ENCODE data around the gene DHDH. TPM values are rescaled to one million over a fixed set of nuclear protein-coding genes. Genes with fewer than 3 reads are reported as not detected.

The DHDH gene
- total and polyA plus RNA-seq, 2 of the 13 experiments (the other 11 are each of a cell fraction or from before 2014, with no cell fraction given) = 0.13 to 0.91 TPM

GRCh38 chr19:48965040-48965805 lies 31.7 kb downstream of the DHDH start, which contains the start of gene FTL (continued):
- peak; percentile 99 for TF ChIP-seq POLR2AphosphoS5 (IDR thresholded peaks at IDR 0.05; ENCODE audit: low read depth, low read length)
- TF ChIP-seq ZNF292 (CRISPR knock-in tag; IDR thresholded peaks at IDR 0.05; ENCODE audit: borderline replicate concordance, low read depth) = no peak
- TF ChIP-seq FIP1L1 (IDR thresholded peaks at IDR 0.05; ENCODE audit: borderline replicate concordance, insufficient read depth, low read depth, low read length) = peak; percentile 90
- TF ChIP-seq RERE (CRISPR knock-in tag; IDR thresholded peaks at IDR 0.05; ENCODE audit: low read depth) = 0 out of 2 replicates have a peak, but pooled peaks have one; percentile 17
- peak; percentile 62; the same call in 1 of the 2 replicates for TF ChIP-seq FOXA3 (CRISPR knock-in tag; IDR thresholded peaks at IDR 0.05)
- peak; percentile 60; the same call in 1 of the 2 replicates for TF ChIP-seq RXRB (CRISPR knock-in tag; IDR thresholded peaks at IDR 0.05; ENCODE audit: borderline replicate concordance)
- TF ChIP-seq NFYC (CRISPR knock-in tag; IDR thresholded peaks at IDR 0.05) = peak; percentile 87
- TF ChIP-seq ZNF260 (CRISPR knock-in tag; IDR thresholded peaks at IDR 0.05; ENCODE audit: borderline replicate concordance, low read depth) = no peak
- TF ChIP-seq HNF4A (CRISPR knock-in tag; IDR thresholded peaks at IDR 0.05) = 0 out of 2 replicates have a peak, but pooled peaks have one; percentile 18
- TF ChIP-seq MEIS2 (CRISPR knock-in tag; IDR thresholded peaks at IDR 0.05) = peak; percentile 94
- TF ChIP-seq TFDP2 (CRISPR knock-in tag; IDR thresholded peaks at IDR 0.05) = peak; percentile 50; the same call in 1 of the 2 replicates
- peak; percentile 98 for TF ChIP-seq DR1 (CRISPR knock-in tag; IDR thresholded peaks at IDR 0.05)
- peak; percentile 85 for TF ChIP-seq ZNF124 (CRISPR knock-in tag; IDR thresholded peaks at IDR 0.05)
- TF ChIP-seq ZBTB3 (CRISPR knock-in tag; IDR thresholded peaks at IDR 0.05; ENCODE audit: borderline replicate concordance, low read depth) = no peak
- peak; percentile 95 for TF ChIP-seq TEAD2 (CRISPR knock-in tag; IDR thresholded peaks at IDR 0.05)
- TF ChIP-seq SNAPC5 (CRISPR knock-in tag; IDR thresholded peaks at IDR 0.05; ENCODE audit: borderline replicate concordance) = no peak
- peak; percentile 73 for TF ChIP-seq ZNF770 (CRISPR knock-in tag; IDR thresholded peaks at IDR 0.05)
- peak; percentile 76; the same call in 1 of the 2 replicates for TF ChIP-seq FOXK1 (CRISPR knock-in tag; IDR thresholded peaks at IDR 0.05; ENCODE audit: borderline replicate concordance, low read depth)
- peak; percentile 96 for TF ChIP-seq RBM22 (optimal IDR thresholded peaks at IDR 0.05; ENCODE audit: low read length)
